Sigmoid colon (tissue), 4 donors: ENCODE measurements around the gene FMO2.

Experiments
- EP300 ChIP-seq, 4 donors: sonication (generic); formaldehyde crosslinking; IDR thresholded peaks; one replicate each; pipeline ENCODE4 v1.6.1; 2017; ENCODE audit warnings: antibody characterized with exemption in 4 of 4
- POLR2A ChIP-seq, 2 donors: fragments of 450-650 bp; IDR thresholded peaks; one replicate each; pipeline ENCODE4 v1.6.1; 2016; ENCODE audit warnings: antibody characterized with exemption in 2 of 2, mild to moderate bottlenecking in 2 of 2, moderate library complexity in 2 of 2
- TF ChIP-seq, protein P1 (sequence below), 4 experiments: fragments of 450-650 bp in 3 of 4; fragments of 200-600 bp in 1 of 4; IDR thresholded peaks; one replicate each; pipeline ENCODE4 v1.5.1; 2016 to 2019; ENCODE audit warnings: antibody characterized with exemption in 4 of 4, mild to moderate bottlenecking in 3 of 4, moderate library complexity in 2 of 4

DNA sequence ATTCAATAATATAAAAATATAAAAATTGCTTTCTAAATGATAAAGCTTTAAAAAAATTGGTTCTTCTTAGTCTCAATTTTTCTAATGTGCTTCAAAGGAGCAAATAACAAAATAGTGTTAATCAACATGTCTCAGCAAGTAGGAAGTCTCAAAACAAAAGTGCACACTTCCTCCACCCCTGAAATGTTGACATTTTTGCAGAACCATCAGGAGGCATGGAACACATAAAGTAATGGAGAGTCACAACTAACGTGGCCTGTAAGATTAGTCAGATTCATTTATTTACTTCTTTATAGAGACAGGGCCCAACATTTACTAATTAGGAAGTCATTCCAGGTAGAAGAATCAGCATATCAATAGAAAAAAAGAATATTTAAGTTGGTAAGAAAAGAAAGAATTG is 34.9 kb upstream of the FMO2 start:
- TF ChIP-seq, protein P1, sequence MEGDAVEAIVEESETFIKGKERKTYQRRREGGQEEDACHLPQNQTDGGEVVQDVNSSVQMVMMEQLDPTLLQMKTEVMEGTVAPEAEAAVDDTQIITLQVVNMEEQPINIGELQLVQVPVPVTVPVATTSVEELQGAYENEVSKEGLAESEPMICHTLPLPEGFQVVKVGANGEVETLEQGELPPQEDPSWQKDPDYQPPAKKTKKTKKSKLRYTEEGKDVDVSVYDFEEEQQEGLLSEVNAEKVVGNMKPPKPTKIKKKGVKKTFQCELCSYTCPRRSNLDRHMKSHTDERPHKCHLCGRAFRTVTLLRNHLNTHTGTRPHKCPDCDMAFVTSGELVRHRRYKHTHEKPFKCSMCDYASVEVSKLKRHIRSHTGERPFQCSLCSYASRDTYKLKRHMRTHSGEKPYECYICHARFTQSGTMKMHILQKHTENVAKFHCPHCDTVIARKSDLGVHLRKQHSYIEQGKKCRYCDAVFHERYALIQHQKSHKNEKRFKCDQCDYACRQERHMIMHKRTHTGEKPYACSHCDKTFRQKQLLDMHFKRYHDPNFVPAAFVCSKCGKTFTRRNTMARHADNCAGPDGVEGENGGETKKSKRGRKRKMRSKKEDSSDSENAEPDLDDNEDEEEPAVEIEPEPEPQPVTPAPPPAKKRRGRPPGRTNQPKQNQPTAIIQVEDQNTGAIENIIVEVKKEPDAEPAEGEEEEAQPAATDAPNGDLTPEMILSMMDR (IDR thresholded peaks at IDR 0.05), result no peak
- TF ChIP-seq POLR2A (IDR thresholded peaks at IDR 0.05) (no peak), EP300 (IDR thresholded peaks at IDR 0.05) (no peak)
